H1 (cell line): Measurements from ENCODE around the gene PLEKHG3.

Experiments used
- HDAC2 ChIP-seq, 2 experiments: fragments of 300-600 bp in 1 of 2; sonication (generic) in 1 of 2; IDR thresholded peaks; 2 replicates each; pipeline ENCODE4 v1.6.1; 2011 to 2012; ENCODE audit warnings: low read depth in 2 of 2, low read length in 2 of 2, mild to moderate bottlenecking in 2 of 2, moderate library complexity in 2 of 2, borderline replicate concordance in 1 of 2, inconsistent platforms in 1 of 2
- POLR2A ChIP-seq, 2 experiments: IDR thresholded peaks; 1 replicate in 1 of 2; 2 replicates in 1 of 2; pipeline ENCODE4 v1.6.1; 2011; ENCODE audit warnings: low read depth in 2 of 2, low read length in 2 of 2, mild to moderate bottlenecking in 2 of 2; ENCODE audit errors: control extremely low read depth in 1 of 2
- SUZ12 ChIP-seq: fragments of 200-600 bp; sonication (generic); IDR thresholded peaks from 2 replicates; pipeline ENCODE4 v1.6.1; 2012; ENCODE audit warnings: mild to moderate bottlenecking, inconsistent platforms, low read length, moderate library complexity, mixed read lengths
- TAF1 ChIP-seq: IDR thresholded peaks from 2 replicates; pipeline ENCODE4 v1.6.1; 2011; ENCODE audit warnings: mild to moderate bottlenecking, low read depth, low read length

GRCh38 chr14:64684091-64684490 is 20.1 kb upstream of the PLEKHG3 start:
- TF ChIP-seq POLR2A (IDR thresholded peaks at IDR 0.05; ENCODE audit: control extremely low read depth in 1 of 2, low read depth in 2 of 2, low read length in 2 of 2) (no peak), SUZ12 (no peak), TAF1 (no peak), HDAC2 (IDR thresholded peaks at IDR 0.05; ENCODE audit: borderline replicate concordance in 1 of 2, low read depth in 2 of 2, low read length in 2 of 2) (no peak)
